Glomerular endothelial cell (primary cell): ENCODE data around the gene OR6B3. TPM values are rescaled to one million over a fixed set of nuclear protein-coding genes. Genes with fewer than 3 reads are reported as not detected.

Experiments
- DNase-seq: peaks from one replicate; pipeline ENCODE4 v3.0.0-alpha.2; 2011; ENCODE audit warnings: low read depth, low spot score; ENCODE audit errors: extremely low read depth
- total RNA-seq: library from RNA; depleted of rRNA; stranded (reverse); fragments of >200 nt; gene quantifications from 2 replicates; pipeline ENCODE4 v1.2.3, GENCODE V29; 2015

OR6B3 gene
- not detected in 2 replicates for total RNA-seq

GRCh38 chr2:240053173-240054155 is at the start of gene OR6B3:
TSS of gene OR6B3 (minus strand) at chr2:240053521.
- DNase-seq = no peak

- DNase-seq = no peak
These were observed 45.0 kb upstream of the OR6B3 start for GRCh38 chr2:240098349-240098748.

GRCh38 chr2:240095556-240096523 is 42.5 kb upstream of the OR6B3 start:
- DNase-seq = no peak

DNA sequence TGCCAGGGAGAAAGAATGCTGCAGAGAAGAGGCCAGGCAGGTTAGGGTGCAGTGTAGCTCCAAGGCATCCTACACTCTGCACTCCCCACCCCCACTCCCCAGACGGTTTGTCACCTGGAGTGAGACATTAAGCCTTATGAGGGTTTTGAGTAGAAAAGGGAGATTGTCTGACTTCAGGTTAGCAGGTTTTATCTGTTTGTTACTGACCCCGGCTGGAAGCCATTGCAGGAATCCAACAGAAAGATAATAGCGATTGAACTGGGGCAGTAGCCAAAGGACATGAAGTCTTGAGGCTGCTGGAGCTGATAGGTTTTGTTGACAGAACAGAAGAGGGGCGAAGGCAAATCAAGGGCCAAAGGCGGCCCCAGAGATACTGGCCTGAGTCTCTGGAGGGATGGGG is 36.0 kb upstream of the OR6B3 start:
- no peak for DNase-seq

DNA sequence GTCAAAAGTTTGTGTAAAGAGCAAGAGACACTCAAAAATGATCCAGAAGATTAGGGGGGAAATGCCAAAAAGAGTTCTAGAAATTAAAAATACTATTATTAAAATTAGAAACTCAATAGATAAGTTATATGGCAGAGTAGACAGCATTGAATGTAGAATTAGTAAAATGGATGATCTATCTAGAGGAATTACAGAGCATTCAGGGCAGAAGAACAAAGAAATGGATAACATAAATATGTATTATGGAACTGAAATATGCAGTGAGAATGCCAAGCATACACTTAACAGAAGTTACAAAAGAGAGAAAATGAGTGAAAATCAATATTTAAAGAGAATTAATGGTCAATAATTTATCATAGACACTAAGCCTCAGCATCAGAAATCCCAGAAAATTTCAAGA is 33.2 kb upstream of the OR6B3 start:
- no peak for DNase-seq

GRCh38 chr2:240078631-240079030 is 25.3 kb upstream of the OR6B3 start:
- DNase-seq = no peak

GRCh38 chr2:240077442-240077841 is 24.1 kb upstream of the OR6B3 start:
- DNase-seq = no peak

- DNase-seq = no peak
These were observed 21.2 kb upstream of the OR6B3 start for GRCh38 chr2:240074545-240074944.

GRCh38 chr2:240070907-240071306 is 17.6 kb upstream of the OR6B3 start:
- DNase-seq = no peak

DNA sequence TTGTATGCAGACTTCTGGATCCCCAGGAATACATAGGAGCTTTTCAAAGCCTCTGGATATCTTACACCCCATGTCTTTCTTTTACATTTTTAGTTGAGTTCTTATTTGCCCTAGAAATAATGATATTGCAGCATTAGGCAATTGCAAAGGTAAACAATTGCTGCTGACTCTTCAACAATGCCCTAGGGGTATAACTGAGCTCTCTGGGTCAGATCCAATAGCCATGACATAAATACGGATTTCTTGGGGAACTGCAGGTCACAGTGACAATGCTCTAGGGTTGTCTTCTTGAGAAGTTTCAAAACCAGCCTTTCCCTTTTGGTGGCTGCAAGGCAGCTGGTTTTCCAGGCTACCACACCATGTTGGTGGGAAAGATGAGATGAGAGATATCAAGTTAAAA is 16.5 kb upstream of the OR6B3 start:
- no peak for DNase-seq

DNA sequence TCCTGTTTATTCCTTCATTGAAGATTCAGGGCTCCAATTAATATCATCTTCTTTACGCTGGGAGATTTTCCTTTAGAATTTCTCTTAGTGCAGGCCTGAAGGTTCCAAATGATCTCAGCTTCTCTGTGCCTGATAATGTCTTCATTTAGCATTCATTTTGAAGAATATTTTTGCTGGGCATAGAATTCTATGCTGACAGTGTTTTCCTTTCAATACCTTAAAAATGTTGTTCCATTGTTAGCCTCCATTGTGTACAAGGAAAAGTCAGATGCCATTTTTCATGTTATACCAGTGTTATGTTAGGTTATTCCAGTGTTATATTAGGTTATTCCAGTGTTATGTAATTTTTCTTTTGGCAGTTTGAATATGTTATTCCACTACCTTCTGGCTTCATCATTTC is 14.9 kb upstream of the OR6B3 start:
- no peak for DNase-seq

GRCh38 chr2:240066489-240066888 is 13.2 kb upstream of the OR6B3 start:
- DNase-seq = no peak

GRCh38 chr2:240064898-240065297 is 11.6 kb upstream of the OR6B3 start:
- no peak for DNase-seq

- peak; percentile 22 for DNase-seq
These were observed 7.8 kb upstream of the OR6B3 start for GRCh38 chr2:240060977-240061591.

DNA sequence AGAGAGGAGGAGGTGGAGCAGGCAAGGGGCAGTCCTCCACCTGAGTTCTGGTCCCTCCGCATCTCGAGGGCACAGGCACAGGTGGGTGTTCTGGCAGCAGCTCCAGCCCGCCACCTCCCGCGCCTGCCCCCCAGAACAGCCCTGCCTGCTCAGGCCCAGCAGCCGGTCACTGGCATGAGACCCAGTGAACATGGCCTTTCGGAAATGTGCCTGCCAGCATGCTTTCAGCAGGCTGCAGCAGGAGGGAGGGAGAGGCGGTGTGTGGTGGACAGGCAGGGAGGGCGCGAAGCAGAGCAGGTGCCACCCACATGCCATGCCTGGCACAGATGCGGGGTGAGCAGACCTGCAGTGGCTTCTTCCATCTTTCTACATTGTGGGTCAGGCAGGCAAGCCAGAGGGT is 3.4 kb upstream of the OR6B3 start:
- DNase-seq = no peak

DNA sequence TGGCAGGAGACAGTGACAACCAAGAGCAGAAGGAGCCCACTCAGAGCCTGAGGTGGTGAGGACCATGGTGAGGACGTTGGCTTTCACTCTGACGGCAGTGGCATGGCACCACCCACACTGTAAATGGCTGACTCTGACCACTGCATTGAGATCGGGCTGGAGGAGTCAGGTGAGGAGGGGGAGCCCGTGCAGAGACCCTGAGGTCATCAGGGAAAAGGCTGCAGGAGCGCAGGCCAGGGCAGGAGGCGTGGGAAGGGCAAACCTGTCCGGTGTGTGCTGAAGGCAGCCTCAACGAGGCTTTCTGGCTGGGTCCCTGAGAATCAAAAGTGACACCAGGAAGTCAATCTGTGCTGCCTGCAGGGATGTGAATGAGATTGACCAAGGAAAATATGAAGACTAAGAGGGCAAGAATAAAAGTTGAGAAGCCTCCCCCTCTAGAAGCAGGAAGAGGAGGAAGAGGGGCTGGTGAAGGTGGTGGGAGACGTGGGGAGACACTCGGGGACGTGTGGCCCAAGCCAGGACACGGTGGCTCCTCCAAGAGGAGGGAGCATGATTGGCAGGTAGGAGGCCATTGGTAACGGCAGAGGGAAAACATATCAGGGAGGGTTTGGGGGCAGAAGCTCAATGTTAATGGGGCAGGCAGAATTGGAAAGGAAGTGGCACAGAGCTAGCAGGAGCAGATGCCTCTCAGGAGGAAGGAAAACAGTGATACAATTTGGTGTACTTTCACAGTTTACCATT is 2.0 kb upstream of the OR6B3 start:
- no peak for DNase-seq

- DNase-seq = no peak
These were observed 797 bp downstream of the OR6B3 start for GRCh38 chr2:240052524-240052923.

GRCh38 chr2:240051697-240052096 is 1.6 kb downstream of the OR6B3 start:
- DNase-seq = no peak

DNA sequence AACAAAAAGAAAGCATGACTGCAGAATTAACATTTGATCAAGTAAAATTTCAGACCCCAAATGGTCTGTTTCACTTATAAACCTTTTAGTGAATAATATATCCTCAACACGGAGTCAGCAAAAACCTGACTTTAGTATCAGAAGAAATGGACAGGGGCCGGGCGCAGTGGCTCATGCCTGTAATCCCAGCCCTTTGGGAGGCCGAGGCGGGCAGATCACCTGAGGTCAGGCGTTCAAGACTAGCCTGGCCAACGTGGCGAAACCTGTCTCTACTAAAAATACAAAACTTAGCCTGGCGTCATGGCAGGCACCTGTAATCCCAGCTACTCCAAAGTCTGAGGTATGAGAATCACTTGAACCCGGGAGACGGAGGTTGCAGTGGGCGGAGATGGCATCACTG is 3.0 kb downstream of the OR6B3 start:
- DNase-seq = no peak

- DNase-seq = no peak
These were observed 5.1 kb downstream of the OR6B3 start for GRCh38 chr2:240048237-240048636.
